ENCODE measurements around the gene MS4A14.

GRCh38 chr11:60378354-60378753, 17.9 kb upstream of the MS4A14 start, which contains the start of gene MS4A7:
- TF ChIP-seq, protein P1, sequence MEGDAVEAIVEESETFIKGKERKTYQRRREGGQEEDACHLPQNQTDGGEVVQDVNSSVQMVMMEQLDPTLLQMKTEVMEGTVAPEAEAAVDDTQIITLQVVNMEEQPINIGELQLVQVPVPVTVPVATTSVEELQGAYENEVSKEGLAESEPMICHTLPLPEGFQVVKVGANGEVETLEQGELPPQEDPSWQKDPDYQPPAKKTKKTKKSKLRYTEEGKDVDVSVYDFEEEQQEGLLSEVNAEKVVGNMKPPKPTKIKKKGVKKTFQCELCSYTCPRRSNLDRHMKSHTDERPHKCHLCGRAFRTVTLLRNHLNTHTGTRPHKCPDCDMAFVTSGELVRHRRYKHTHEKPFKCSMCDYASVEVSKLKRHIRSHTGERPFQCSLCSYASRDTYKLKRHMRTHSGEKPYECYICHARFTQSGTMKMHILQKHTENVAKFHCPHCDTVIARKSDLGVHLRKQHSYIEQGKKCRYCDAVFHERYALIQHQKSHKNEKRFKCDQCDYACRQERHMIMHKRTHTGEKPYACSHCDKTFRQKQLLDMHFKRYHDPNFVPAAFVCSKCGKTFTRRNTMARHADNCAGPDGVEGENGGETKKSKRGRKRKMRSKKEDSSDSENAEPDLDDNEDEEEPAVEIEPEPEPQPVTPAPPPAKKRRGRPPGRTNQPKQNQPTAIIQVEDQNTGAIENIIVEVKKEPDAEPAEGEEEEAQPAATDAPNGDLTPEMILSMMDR (IDR thresholded peaks at IDR 0.05; ENCODE audit: control extremely low read depth in 1 of 3, insufficient read depth in 1 of 3, low read depth in 1 of 3, low read length in 3 of 3), result no peak
- TF ChIP-seq ATF3 (IDR thresholded peaks at IDR 0.05; ENCODE audit: insufficient read depth, low read depth, low read length) (no peak), SRF (IDR thresholded peaks at IDR 0.05; ENCODE audit: low read depth, low read length) (no peak), POLR2A (IDR thresholded peaks at IDR 0.05; ENCODE audit: control extremely low read depth in 1 of 2, low read depth in 2 of 2, low read length in 2 of 2) (no peak), E2F6 (IDR thresholded peaks at IDR 0.05) (no peak), RXRA (IDR thresholded peaks at IDR 0.05; ENCODE audit: insufficient read depth, low read depth, low read length) (no peak), JUND (IDR thresholded peaks at IDR 0.05; ENCODE audit: low read length) (no peak), EP300 (IDR thresholded peaks at IDR 0.05; ENCODE audit: borderline replicate concordance in 1 of 2, low read depth in 2 of 2, low read length in 2 of 2) (no peak), POLR2AphosphoS5 (IDR thresholded peaks at IDR 0.05; ENCODE audit: low read depth, low read length) (no peak), RAD21 (IDR thresholded peaks at IDR 0.05 in 1 of 2, conservative IDR thresholded peaks at IDR 0.05 in 1 of 2; ENCODE audit: low read depth in 2 of 2, low read length in 2 of 2) (no peak)

All from H1 (cell line).